ENCODE results near the gene LMCD1. TPM values are rescaled to one million over a fixed set of nuclear protein-coding genes. Genes with fewer than 3 reads are reported as not detected.

LMCD1 gene
- total RNA-seq, 2 experiments from 2014 or later: 3.1 to 4.9 TPM

DNA sequence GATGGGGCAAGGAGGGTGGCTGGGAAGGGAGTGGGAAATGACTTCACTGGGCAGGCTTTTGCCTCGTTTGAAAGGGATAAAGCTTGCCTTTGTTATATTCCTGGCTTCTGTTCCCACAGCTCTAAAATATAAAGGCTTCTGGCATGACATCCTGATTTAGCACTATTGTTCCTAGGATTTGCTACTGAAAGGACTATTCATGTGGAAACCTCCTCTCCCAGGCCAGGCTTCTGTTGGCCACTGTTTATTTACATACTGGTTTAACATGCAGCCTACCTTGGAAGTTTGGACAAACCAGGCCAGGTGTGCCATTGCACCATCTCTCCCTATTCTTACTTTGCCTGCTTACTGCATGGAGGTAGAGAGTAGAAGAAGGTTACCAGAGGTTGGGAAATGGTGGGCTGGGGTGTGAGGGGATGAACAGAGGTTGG, 2.4 kb upstream of the LMCD1 start:
- CTCF ChIA-PET: interaction anchor here (0.5 kb wide), 1 partner anchor 270 kb away, joined by 3 read pairs; no protein-coding TSS in a partner anchor
- peaks cover 10% of the 10 kb centered on the region for H3K27me3 Mint-ChIP-seq
- intact Hi-C loops (cut with DNase I, micrococcal nuclease): no loop called here

DNA sequence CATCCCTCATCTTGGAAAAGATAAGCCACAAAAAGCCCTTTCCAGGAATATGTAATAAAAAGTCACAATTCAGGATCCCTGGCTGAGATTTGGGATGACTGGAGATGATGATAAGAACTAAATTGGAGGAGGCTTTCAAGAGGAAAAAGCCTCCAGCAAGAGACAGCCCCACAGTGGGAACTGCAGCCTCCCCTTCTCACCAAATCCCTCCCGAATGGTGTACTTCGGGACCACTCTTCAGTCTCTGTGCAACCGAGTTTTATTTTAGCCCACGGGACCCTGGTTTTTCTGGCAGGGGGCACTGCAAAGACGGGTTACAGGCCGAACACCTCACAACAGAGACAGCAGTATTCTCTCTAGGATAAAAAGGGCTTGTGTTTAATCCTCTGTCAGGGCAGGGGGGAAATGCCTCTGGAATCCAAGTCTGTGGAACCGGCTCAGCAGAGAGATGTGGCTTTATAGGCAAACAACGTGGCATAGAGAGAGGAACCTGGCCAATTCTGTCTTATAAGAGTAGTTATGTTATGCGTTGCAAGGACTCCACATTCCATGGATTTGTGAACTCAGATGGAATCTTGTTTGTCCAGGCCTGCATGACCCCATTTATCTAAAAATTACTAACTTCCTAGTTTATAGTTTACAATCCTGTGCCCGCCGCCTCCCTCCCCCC, 1.2 kb upstream of the LMCD1 start:
- ChIA-PET CTCF (no interaction called here), POLR2A (interaction anchor here (0.6 kb wide), 1 partner anchor 12 kb away, joined by 3 read pairs; no protein-coding TSS in a partner anchor)
- peaks cover 27% of the 10 kb centered on the region for H3K4me1 Mint-ChIP-seq
- H3K27ac Mint-ChIP-seq: no peak overlapping the region
- peaks cover 10% of the 10 kb centered on the region for H3K27me3 Mint-ChIP-seq
- H3K36me3 Mint-ChIP-seq (ENCODE audit: low read depth): no peaks in the 10 kb centered on the region
- no peak overlapping the region for H3K4me3 Mint-ChIP-seq
- no peak for ATAC-seq
- no peak for DNase-seq
- no peaks in the 10 kb centered on the region for H3K9me3 Mint-ChIP-seq (ENCODE audit: low read depth)
- intact Hi-C loops (cut with DNase I, micrococcal nuclease): no loop called here

More for the DNA sequence above, 2.4 kb upstream of the LMCD1 start:
- H3K4me1 Mint-ChIP-seq: peaks cover 20% of the 10 kb centered on the region
- no peaks in the 10 kb centered on the region for H3K9me3 Mint-ChIP-seq (ENCODE audit: low read depth)
- POLR2A ChIA-PET: interaction anchor here (0.6 kb wide), 1 partner anchor 225 kb away, joined by 3 read pairs; no protein-coding TSS in a partner anchor
- no peak for ATAC-seq
- no peak overlapping the region for H3K27ac Mint-ChIP-seq
- DNase-seq: no peak
- H3K4me3 Mint-ChIP-seq: no peak overlapping the region
- H3K36me3 Mint-ChIP-seq (ENCODE audit: low read depth): no peaks in the 10 kb centered on the region

DNA sequence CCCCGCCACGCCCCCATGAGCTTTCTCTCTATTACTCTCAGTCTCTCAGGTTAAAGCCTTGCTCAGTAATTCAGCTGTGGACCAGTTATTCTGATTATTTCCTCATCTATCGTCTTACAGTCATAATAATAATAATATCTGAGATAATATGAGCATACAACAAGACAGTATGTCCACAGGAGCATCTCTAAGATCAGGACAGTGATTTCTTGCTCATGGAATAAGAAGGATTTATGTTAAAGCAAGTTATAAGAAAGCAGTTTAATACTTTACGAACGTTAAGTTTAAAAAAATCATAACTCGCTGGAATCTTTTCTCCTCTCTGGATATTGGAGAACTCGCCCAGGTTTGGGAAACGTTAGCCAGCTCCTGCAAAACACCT, 643 bp upstream of the LMCD1 start:
- Mint-ChIP-seq H3K4me1 (peaks cover 27% of the 10 kb centered on the region), H3K36me3 (ENCODE audit: low read depth) (no peaks in the 10 kb centered on the region), H3K9me3 (ENCODE audit: low read depth) (no peaks in the 10 kb centered on the region), H3K27ac (no peak overlapping the region), H3K27me3 (peaks cover 10% of the 10 kb centered on the region), H3K4me3 (peak overlapping the region; percentile 69)
- intact Hi-C loops (cut with DNase I, micrococcal nuclease): no loop called here
- CTCF ChIA-PET: interaction anchor here (0.6 kb wide), 1 partner anchor 354 kb away, joined by 3 read pairs; no protein-coding TSS in a partner anchor
- ATAC-seq (no peak), DNase-seq (no peak)
- POLR2A ChIA-PET: no interaction called here

- POLR2A ChIA-PET: no interaction called here
- no peaks in the 10 kb centered on the region for H3K36me3 Mint-ChIP-seq (ENCODE audit: low read depth)
- intact Hi-C loops (cut with DNase I, micrococcal nuclease): no loop called here
- no peaks in the 10 kb centered on the region for H3K9me3 Mint-ChIP-seq (ENCODE audit: low read depth)
- CTCF ChIA-PET: interaction anchor here (1.3 kb wide), 1 partner anchor 10 kb away, joined by 3 read pairs; no protein-coding TSS in a partner anchor
- peaks cover 27% of the 10 kb centered on the region for H3K4me1 Mint-ChIP-seq
- DNase-seq (no peak), ATAC-seq (no peak)
- peaks cover 5% of the 10 kb centered on the region for H3K27me3 Mint-ChIP-seq
- no peak overlapping the region for H3K27ac Mint-ChIP-seq
- H3K4me3 Mint-ChIP-seq: no peak overlapping the region
Measured at GRCh38 chr3:8503461-8503860, 1.8 kb downstream of the LMCD1 start.

GRCh38 chr3:8503871-8504610, 2.4 kb downstream of the LMCD1 start:
- DNase-seq (peak; percentile 58), ATAC-seq (peak; percentile 22)
- ChIA-PET CTCF (interaction anchor here (0.9 to 1.5 kb wide), 3 partner anchors 9 to 185 kb away, joined by 3 to 5 read pairs (median 3); no protein-coding TSS in a partner anchor), POLR2A (no interaction called here)
- Mint-ChIP-seq H3K27ac (peak overlapping the region; percentile 68), H3K9me3 (ENCODE audit: low read depth) (no peaks in the 10 kb centered on the region), H3K27me3 (peaks cover 5% of the 10 kb centered on the region), H3K36me3 (ENCODE audit: low read depth) (no peaks in the 10 kb centered on the region), H3K4me3 (no peak overlapping the region), H3K4me1 (peaks cover 27% of the 10 kb centered on the region)
- intact Hi-C loops (cut with DNase I, micrococcal nuclease): no loop called here

DNA sequence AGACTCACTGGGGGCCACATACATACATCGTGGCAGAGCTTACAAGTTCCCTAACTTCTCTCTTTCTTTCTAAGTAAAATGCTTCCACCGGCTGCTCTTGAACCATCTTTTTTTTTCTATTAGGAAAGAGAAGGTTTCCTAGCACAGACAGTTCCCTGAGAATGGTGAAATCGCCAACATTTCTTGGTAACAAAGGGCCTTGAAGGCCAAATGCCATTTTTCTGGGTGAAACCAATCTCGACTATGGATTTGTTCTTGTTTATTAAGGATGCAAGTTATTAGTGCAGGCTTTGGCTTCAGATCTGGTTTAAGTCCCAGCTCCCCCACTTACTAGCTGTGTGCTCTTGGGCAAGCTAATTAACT, 3.0 kb downstream of the LMCD1 start:
- DNase-seq: no peak
- intact Hi-C loops (cut with DNase I, micrococcal nuclease): no loop called here
- Mint-ChIP-seq H3K27me3 (peaks cover 2% of the 10 kb centered on the region), H3K4me1 (peaks cover 27% of the 10 kb centered on the region), H3K9me3 (ENCODE audit: low read depth) (no peaks in the 10 kb centered on the region), H3K36me3 (ENCODE audit: low read depth) (no peaks in the 10 kb centered on the region), H3K27ac (peak overlapping the region; percentile 68), H3K4me3 (no peak overlapping the region)
- CTCF ChIA-PET: interaction anchor here (0.9 to 1.5 kb wide), 2 partner anchors 13 to 186 kb away, joined by 3 to 5 read pairs; no protein-coding TSS in a partner anchor
- POLR2A ChIA-PET: no interaction called here
- ATAC-seq: no peak

DNA sequence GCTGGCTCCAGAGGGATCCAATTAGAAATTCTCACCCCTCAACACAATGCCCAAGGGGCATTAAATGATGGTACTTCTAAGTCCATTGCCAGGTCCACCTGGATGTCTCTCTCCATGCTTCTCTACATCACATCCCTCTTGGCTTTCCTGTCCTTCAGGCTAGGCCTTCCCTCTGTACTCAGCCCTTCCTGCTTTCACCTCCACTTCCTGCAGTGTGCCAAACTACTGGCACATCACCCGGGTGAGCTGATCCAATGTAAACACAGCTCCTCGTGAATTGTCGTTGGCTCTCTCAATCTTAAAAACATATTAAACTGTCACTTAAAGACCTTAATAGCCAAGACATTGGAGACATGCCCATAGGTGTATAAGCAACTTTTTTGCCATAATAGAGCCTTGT, 4.0 kb downstream of the LMCD1 start:
- Mint-ChIP-seq H3K27me3 (peaks cover 2% of the 10 kb centered on the region), H3K9me3 (ENCODE audit: low read depth) (no peaks in the 10 kb centered on the region), H3K27ac (no peak overlapping the region), H3K36me3 (ENCODE audit: low read depth) (no peaks in the 10 kb centered on the region), H3K4me1 (peaks cover 27% of the 10 kb centered on the region), H3K4me3 (no peak overlapping the region)
- CTCF ChIA-PET: interaction anchor here (0.6 to 1.5 kb wide), 2 partner anchors 14 to 91 kb away, joined by 3 to 5 read pairs; no protein-coding TSS in a partner anchor
- POLR2A ChIA-PET: no interaction called here
- intact Hi-C loops (cut with DNase I, micrococcal nuclease): no loop called here
- ATAC-seq: no peak
- DNase-seq: no peak

DNA sequence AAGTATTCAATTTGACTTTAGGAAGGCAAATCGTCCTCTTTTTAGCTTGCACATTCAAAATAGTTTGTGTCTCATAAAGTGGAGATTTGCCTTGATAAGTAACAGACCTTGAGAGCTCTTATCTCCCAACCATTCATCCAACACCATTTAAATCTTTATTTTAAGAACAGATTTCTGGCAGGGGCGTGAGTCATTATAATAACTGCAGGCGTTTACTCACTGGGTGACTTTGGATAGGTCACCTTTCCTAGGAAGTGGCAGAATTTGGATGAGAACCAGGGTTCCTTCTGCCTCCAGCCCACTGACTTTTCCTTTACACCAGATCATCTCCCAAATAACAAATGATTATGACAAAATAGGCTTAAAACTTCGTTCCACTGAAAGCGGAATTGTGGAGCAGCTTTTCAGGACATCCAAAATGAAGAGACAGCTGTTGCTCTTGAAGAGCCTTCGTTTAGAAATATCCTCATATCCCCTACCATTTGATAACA, 5.0 kb downstream of the LMCD1 start:
- H3K4me1 Mint-ChIP-seq: peaks cover 22% of the 10 kb centered on the region
- no peaks in the 10 kb centered on the region for H3K36me3 Mint-ChIP-seq (ENCODE audit: low read depth)
- H3K9me3 Mint-ChIP-seq (ENCODE audit: low read depth): no peaks in the 10 kb centered on the region
- intact Hi-C loops (cut with DNase I, micrococcal nuclease): no loop called here
- CTCF ChIA-PET: no interaction called here
- DNase-seq (no peak), ATAC-seq (no peak)
- no peak overlapping the region for H3K4me3 Mint-ChIP-seq
- POLR2A ChIA-PET: no interaction called here
- H3K27me3 Mint-ChIP-seq: peaks cover 2% of the 10 kb centered on the region
- H3K27ac Mint-ChIP-seq: no peak overlapping the region

GRCh38 chr3:8507496-8507895, 5.9 kb downstream of the LMCD1 start:
- Mint-ChIP-seq H3K27ac (no peak overlapping the region), H3K36me3 (ENCODE audit: low read depth) (no peaks in the 10 kb centered on the region), H3K4me3 (no peak overlapping the region), H3K27me3 (peaks cover under 1% of the 10 kb centered on the region), H3K9me3 (ENCODE audit: low read depth) (no peaks in the 10 kb centered on the region), H3K4me1 (peaks cover 20% of the 10 kb centered on the region)
- DNase-seq (no peak), ATAC-seq (peak; percentile 14)
- ChIA-PET CTCF (no interaction called here), POLR2A (no interaction called here)
- intact Hi-C loops (cut with DNase I, micrococcal nuclease): no loop called here

DNA sequence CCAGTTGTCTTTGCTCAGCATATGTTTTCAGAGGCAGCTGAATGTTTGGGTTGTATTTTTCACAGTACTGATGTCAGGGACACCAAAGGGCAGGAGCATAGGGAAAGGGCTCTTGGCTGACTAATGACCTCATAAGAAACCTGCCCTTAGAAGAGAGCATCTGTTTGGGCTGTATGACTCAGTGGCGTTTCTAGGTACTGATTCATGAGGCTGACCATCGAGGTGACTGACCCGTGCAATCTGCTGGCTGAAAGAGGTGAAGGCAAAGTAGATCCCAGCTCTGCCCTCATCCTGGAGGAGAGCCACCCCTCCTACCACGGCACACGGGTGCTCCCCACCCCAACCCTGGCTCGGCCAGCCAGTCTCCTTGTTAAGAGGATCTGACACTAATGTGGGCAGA, 8.3 kb downstream of the LMCD1 start:
- Mint-ChIP-seq H3K9me3 (ENCODE audit: low read depth) (no peaks in the 10 kb centered on the region), H3K27ac (no peak overlapping the region), H3K4me3 (no peak overlapping the region), H3K36me3 (ENCODE audit: low read depth) (no peaks in the 10 kb centered on the region), H3K4me1 (no peaks in the 10 kb centered on the region), H3K27me3 (peaks cover 1% of the 10 kb centered on the region)
- ATAC-seq: no peak
- intact Hi-C loops (cut with DNase I, micrococcal nuclease): no loop called here
- no peak for DNase-seq
- CTCF ChIA-PET: interaction anchor here (0.6 kb wide), 1 partner anchor 25 kb away, joined by 3 read pairs; no protein-coding TSS in a partner anchor
- POLR2A ChIA-PET: no interaction called here

DNA sequence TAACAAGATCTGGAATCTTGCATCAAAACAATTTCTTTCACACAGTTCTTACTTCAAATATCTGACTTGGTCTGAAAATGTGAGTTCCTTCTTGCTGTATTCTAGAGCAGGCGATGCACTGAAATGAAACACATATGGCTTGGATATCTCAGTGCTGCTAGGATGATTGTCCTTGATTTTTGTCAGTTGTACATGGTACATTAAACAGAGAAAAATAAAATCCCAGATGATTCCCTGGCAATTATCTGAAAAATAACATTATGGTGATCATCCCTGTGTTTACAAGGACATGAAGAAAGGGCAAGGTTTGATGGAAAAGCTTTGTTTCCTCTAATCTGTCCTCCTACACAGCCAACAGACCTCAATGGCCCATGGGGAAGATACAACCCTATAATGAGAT, 10.6 kb downstream of the LMCD1 start:
- Mint-ChIP-seq H3K27ac (no peak overlapping the region), H3K27me3 (peaks cover 3% of the 10 kb centered on the region), H3K4me3 (no peak overlapping the region), H3K4me1 (no peaks in the 10 kb centered on the region), H3K9me3 (ENCODE audit: low read depth) (no peaks in the 10 kb centered on the region), H3K36me3 (ENCODE audit: low read depth) (no peaks in the 10 kb centered on the region)
- DNase-seq (no peak), ATAC-seq (no peak)
- ChIA-PET POLR2A (interaction anchor here (0.6 kb wide), 1 partner anchor 12 kb away, joined by 3 read pairs; no protein-coding TSS in a partner anchor), CTCF (no interaction called here)
- intact Hi-C loops (cut with DNase I, micrococcal nuclease): no loop called here
